Fibroblast of villous mesenchyme (primary cell): ENCODE results near the gene MYO5A. TPM values are rescaled to one million over a fixed set of nuclear protein-coding genes. Genes with fewer than 3 reads are reported as not detected.

Experiments
- DNase-seq: peaks from one replicate; pipeline ENCODE4 v3.0.0-alpha.2; 2010; ENCODE audit warnings: low read depth
- H3K4me3 ChIP-seq: 2 replicates; pipeline ENCODE4 v1.5.1; 2011; ENCODE audit warnings: low read depth, mild to moderate bottlenecking, low read length
- CTCF ChIP-seq: IDR thresholded peaks from 2 replicates; pipeline ENCODE4 v1.5.1; 2012; ENCODE audit warnings: low read depth, mild to moderate bottlenecking, low read length; ENCODE audit not compliant: insufficient read depth
- total RNA-seq: library from RNA; depleted of rRNA; stranded (reverse); fragments of >200 nt; gene quantifications from 2 replicates; pipeline ENCODE4 v1.2.3, GENCODE V29; 2012

The MYO5A gene
- total RNA-seq, 1 donor = 53.1 TPM

- no peak overlapping the region for H3K4me3 ChIP-seq
- TF ChIP-seq CTCF = no peak
- peak; percentile 91 for DNase-seq
Observed at GRCh38 chr15:52428297-52428696, 100.4 kb downstream of the MYO5A start.

- no peak for TF ChIP-seq CTCF
- no peak overlapping the region for H3K4me3 ChIP-seq
- peak; percentile 93 for DNase-seq
Observed at GRCh38 chr15:52427804-52428203, 100.9 kb downstream of the MYO5A start.

DNA sequence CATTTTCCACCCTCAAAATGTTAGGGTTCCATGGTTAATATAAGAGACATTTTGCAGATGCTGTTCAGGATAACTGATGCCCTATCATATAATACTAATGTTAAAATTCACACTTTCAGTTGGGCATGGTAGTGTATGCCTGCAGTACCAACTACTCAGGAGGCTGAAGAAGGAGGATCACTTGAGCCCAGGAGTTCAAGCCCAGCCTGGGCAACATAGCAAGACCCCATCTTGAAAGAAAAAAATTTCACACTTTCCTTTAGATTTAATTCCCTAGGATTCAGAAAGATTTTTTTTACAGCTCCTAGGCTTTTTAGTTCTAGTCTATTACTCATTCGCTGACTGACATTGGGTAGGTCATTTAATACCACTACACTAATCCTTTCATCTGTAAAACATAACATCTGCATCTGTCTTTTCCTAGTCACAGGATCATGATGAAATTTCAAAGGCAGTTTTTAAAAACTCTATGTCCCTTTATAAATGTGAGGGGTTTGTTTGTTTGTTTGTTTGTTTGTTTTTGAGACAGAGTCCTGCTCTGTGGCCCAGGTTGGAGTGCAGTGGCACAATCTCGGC, 103.7 kb downstream of the MYO5A start:
- H3K4me3 ChIP-seq = no peak overlapping the region
- TF ChIP-seq CTCF = no peak
- DNase-seq = peak; percentile 44

DNA sequence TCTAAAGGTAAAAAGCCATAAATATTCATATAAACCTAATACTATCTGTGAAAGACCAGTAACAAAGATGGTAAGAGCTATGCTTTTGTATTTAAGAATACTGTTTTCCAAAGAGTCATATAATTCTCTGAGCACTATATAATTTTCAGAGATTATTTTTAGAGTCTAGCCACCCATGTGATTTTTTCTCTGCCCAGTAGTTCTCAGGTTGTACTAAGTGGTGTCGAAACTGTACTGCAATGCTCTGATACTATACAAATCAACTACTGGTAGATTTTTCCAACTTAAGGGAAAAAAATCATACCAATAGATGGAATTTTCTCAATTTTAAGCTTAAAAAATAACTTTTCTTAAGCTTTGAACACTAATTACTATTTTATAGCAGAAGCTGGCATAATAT, 104.8 kb downstream of the MYO5A start:
- H3K4me3 ChIP-seq = no peak overlapping the region
- no peak for TF ChIP-seq CTCF

DNA sequence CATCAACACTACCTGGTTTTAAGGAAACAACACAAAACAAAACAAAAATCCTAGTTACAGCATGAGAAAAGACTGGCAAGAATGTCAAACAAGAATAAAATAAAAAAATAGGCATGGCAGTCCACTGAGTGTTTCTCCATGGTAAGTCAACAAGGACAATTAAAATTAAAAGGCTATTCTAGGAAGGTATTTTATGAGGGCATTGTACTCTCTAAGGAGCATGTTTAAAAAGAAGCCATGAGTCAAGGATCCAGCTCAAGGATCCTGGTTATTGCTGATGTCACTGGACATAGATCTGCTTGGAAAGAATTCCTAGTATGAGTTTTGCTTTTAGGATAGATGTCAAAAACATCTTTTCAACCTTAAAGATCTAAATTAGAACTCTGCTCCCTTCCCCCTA, 106.7 kb downstream of the MYO5A start:
- DNase-seq = no peak
- TF ChIP-seq CTCF = no peak
- H3K4me3 ChIP-seq = no peak overlapping the region

More for the DNA sequence above, 104.8 kb downstream of the MYO5A start:
- no peak for DNase-seq

DNA sequence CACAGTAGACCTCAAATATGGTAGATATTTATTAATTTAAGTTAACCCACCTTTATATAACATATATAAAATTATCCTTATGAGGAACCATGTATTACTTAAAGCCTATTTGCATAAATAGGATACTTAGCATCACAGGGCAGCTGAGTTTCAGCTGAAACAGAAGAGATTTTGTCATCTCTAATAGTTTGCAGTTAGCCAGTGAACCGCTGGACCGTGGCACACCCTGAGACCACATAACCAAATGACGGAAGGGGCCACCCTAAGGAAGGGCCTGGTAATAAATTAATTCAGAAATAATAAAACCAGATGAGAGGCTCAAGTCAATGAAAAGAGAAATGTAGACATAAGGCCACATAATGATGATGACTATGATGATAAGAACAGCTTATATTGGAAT, 107.7 kb downstream of the MYO5A start:
- no peak for TF ChIP-seq CTCF

GRCh38 chr15:52419494-52419893, 109.2 kb downstream of the MYO5A start:
- H3K4me3 ChIP-seq = no peak overlapping the region
- no peak for DNase-seq
- no peak for TF ChIP-seq CTCF

More for the DNA sequence above, 107.7 kb downstream of the MYO5A start:
- DNase-seq = no peak
- no peak overlapping the region for H3K4me3 ChIP-seq
